ENCODE results near the gene MORC2. TPM values are rescaled to one million over a fixed set of nuclear protein-coding genes. Genes with fewer than 3 reads are reported as not detected.

Gene MORC2
- total RNA-seq, 2 experiments from 2014 or later: 18.3 to 18.6 TPM

DNA sequence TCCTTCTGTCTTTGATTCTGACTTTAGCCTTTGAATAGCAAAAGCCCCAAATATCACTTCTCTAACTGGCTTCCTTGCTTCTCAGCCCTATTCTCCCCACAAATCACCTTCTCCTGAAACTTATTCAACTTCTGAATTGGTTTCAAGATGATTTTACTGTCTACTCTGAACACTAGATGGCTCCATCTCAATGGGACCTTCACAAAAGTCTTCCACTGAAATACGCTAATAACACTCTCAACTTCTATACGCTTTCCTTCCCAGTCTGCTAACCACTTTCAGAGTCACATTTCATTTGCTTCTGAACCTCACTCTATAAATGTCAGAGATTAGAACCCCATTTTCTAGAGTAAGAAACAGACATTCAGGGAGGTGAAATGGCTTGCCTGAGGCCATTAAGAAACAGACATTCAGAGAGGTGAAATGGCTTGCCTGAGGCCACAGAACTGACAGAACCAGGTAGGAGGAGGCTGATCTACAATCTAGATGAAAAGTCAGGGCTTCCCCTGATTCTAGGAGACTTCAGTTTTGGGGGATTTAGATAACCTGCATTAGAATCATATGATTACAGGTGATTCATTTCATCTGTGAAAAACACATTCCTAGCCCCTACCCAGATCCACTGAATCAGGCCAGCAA lies 20.6 kb downstream of the MORC2 start:
- Mint-ChIP-seq H3K4me3 (no peak overlapping the region), H3K4me1 (ENCODE audit: low read depth) (peaks cover 60% of the 10 kb centered on the region), H3K27ac (no peak overlapping the region), H3K27me3 (ENCODE audit: low read depth) (no peaks in the 10 kb centered on the region), H3K36me3 (ENCODE audit: low read depth) (peaks cover 32% of the 10 kb centered on the region), H3K9me3 (no peaks in the 10 kb centered on the region)
- CTCF ChIA-PET: interaction anchor here (0.7 to 2.6 kb wide), 7 partner anchors 8 to 325 kb away, joined by 3 to 29 read pairs (median 4); no protein-coding TSS in a partner anchor
- intact Hi-C loops (cut with micrococcal nuclease): loop anchor here (1.0 to 10.0 kb wide), 5 partner anchors 21 to 327 kb away; partner anchors contain the start of genes MORC2 and TUG1
- DNase-seq: no peak

DNA sequence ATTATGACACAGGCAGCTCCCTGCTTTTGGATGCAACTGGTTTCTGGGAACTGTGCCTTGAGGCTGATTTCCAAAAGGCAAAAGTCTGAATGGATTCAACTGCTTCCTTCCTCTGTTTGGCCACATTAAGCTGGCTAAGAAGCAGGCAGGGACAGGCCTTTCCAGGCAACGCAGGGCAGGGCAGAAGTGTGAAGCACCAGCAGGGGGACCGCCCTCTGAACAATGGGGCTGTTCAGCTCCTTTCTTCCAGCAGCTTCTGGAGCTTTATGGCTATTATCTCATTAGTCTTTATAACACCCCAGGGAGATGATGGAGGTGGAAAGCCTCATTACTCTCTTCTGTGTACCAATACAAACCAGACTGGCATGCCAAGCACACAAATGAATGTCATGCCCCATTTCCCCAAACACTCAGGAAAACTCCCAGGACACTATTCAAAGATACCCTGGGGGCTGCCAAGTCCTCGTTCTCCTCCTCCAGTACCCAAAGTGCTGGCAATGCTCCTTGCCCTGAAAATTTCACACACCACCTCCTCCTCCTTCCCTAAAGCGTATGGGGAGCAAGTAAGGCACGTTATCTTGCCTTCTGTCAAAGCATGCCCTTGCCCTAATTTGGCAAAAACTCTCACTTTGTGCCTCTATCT lies 21.3 kb downstream of the MORC2 start:
- Mint-ChIP-seq H3K36me3 (ENCODE audit: low read depth) (peaks cover 32% of the 10 kb centered on the region), H3K4me1 (ENCODE audit: low read depth) (peaks cover 55% of the 10 kb centered on the region), H3K27ac (no peak overlapping the region), H3K27me3 (ENCODE audit: low read depth) (no peaks in the 10 kb centered on the region), H3K9me3 (no peaks in the 10 kb centered on the region), H3K4me3 (no peak overlapping the region)
- intact Hi-C loops (cut with micrococcal nuclease): loop anchor here (5.0 to 10.0 kb wide), 2 partner anchors 285 to 328 kb away; no protein-coding TSS in a partner anchor
- CTCF ChIA-PET: interaction anchor here (0.9 to 2.6 kb wide), 8 partner anchors 9 to 325 kb away, joined by 3 to 29 read pairs (median 3); partner anchors contain the start of gene SMTN
- DNase-seq: no peak

DNA sequence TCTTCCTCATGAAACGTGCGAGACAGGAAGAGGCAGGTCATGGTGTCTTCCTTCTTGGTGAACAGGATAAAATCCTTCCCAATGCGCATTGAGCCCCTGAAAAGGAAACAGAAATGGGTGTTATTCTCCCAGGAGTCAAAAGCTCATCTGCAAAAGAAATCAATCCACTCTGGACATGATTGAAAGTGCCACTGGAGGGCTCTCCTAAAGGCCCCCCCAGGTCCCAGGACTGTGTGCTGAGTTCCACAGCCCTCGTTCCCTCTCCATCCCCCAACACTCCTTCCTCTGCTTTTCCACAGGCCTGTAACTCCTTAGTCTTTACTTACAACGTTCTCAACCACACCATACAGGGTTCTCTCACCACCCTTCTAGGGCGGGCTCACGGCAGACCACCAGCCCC lies 22.2 kb downstream of the MORC2 start:
- intact Hi-C loops (cut with micrococcal nuclease): loop anchor here (5.0 to 10.0 kb wide), 2 partner anchors 286 to 328 kb away; no protein-coding TSS in a partner anchor
- DNase-seq: no peak
- Mint-ChIP-seq H3K4me3 (no peak overlapping the region), H3K4me1 (ENCODE audit: low read depth) (peaks cover 56% of the 10 kb centered on the region), H3K27me3 (ENCODE audit: low read depth) (no peaks in the 10 kb centered on the region), H3K36me3 (ENCODE audit: low read depth) (peaks cover 37% of the 10 kb centered on the region), H3K27ac (peak overlapping the region; percentile 3), H3K9me3 (no peaks in the 10 kb centered on the region)
- CTCF ChIA-PET: interaction anchor here (0.9 to 2.6 kb wide), 9 partner anchors 10 to 326 kb away, joined by 3 to 29 read pairs (median 3); partner anchors contain the start of gene SMTN

GRCh38 chr22:30945653-30946052 lies 22.9 kb downstream of the MORC2 start:
- Mint-ChIP-seq H3K4me1 (ENCODE audit: low read depth) (peaks cover 58% of the 10 kb centered on the region), H3K4me3 (no peak overlapping the region), H3K27me3 (ENCODE audit: low read depth) (no peaks in the 10 kb centered on the region), H3K9me3 (no peaks in the 10 kb centered on the region), H3K36me3 (ENCODE audit: low read depth) (peaks cover 39% of the 10 kb centered on the region), H3K27ac (peak overlapping the region; percentile 3)
- DNase-seq: no peak
- intact Hi-C loops (cut with micrococcal nuclease): loop anchor here (5.0 to 10.0 kb wide), 2 partner anchors 287 to 329 kb away; no protein-coding TSS in a partner anchor
- CTCF ChIA-PET: interaction anchor here (0.6 to 2.6 kb wide), 6 partner anchors 11 to 183 kb away, joined by 3 to 29 read pairs (median 3); partner anchors contain the start of gene SMTN

- Mint-ChIP-seq H3K27ac (peak overlapping the region; percentile 39), H3K36me3 (ENCODE audit: low read depth) (peaks cover 43% of the 10 kb centered on the region), H3K27me3 (ENCODE audit: low read depth) (no peaks in the 10 kb centered on the region), H3K9me3 (no peaks in the 10 kb centered on the region), H3K4me3 (no peak overlapping the region), H3K4me1 (ENCODE audit: low read depth) (peaks cover 65% of the 10 kb centered on the region)
- no peak for DNase-seq
- CTCF ChIA-PET: interaction anchor here (2.6 kb wide), 1 partner anchor 140 kb away, joined by 29 read pairs; no protein-coding TSS in a partner anchor
- intact Hi-C loops (cut with micrococcal nuclease): loop anchor here (5.0 to 10.0 kb wide), 2 partner anchors 287 to 330 kb away; no protein-coding TSS in a partner anchor
Observed at GRCh38 chr22:30944986-30945385, 23.6 kb downstream of the MORC2 start.

- H3K36me3 Mint-ChIP-seq (ENCODE audit: low read depth): peaks cover 46% of the 10 kb centered on the region
- H3K27me3 Mint-ChIP-seq (ENCODE audit: low read depth): no peaks in the 10 kb centered on the region
- H3K4me3 Mint-ChIP-seq: no peak overlapping the region
- intact Hi-C loops (cut with micrococcal nuclease): loop anchor here (10.0 kb wide), 1 partner anchor 331 kb away; no protein-coding TSS in a partner anchor
- no peaks in the 10 kb centered on the region for H3K9me3 Mint-ChIP-seq
- peaks cover 71% of the 10 kb centered on the region for H3K4me1 Mint-ChIP-seq (ENCODE audit: low read depth)
- CTCF ChIA-PET: no interaction called here
- peak overlapping the region; percentile 26 for H3K27ac Mint-ChIP-seq
- peak; percentile 59 for DNase-seq
Observed at GRCh38 chr22:30943368-30943767, 25.2 kb downstream of the MORC2 start.

DNA sequence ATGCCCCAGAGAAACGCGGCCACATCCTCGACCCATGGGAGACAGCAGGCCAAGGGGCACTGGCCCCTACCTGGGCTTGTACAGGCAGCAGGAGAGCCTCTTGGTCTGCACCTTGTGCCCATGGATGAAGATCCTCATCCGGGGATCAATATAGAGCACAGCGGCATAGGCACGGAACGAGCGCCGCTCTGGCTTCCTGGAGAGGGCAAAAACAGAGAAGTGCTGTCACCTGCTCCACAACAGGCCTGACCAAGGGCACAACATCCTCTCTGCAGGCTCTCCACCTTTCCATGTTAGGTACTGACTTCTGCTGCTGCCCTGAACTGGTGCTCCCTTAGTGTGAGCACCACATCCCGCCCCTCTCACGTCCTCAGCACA lies 27.2 kb downstream of the MORC2 start:
- Mint-ChIP-seq H3K27ac (peak overlapping the region; percentile 73), H3K4me3 (peak overlapping the region; percentile 46), H3K36me3 (ENCODE audit: low read depth) (peaks cover 53% of the 10 kb centered on the region), H3K27me3 (ENCODE audit: low read depth) (no peaks in the 10 kb centered on the region), H3K9me3 (no peaks in the 10 kb centered on the region), H3K4me1 (ENCODE audit: low read depth) (peaks cover 83% of the 10 kb centered on the region)
- peak; percentile 33 for DNase-seq
- CTCF ChIA-PET: interaction anchor here (0.8 to 1.3 kb wide), 4 partner anchors 21 to 141 kb away, joined by 3 to 4 read pairs (median 4); no protein-coding TSS in a partner anchor
- intact Hi-C loops (cut with micrococcal nuclease): loop anchor here (2.0 to 10.0 kb wide), 2 partner anchors 143 to 333 kb away; no protein-coding TSS in a partner anchor

DNA sequence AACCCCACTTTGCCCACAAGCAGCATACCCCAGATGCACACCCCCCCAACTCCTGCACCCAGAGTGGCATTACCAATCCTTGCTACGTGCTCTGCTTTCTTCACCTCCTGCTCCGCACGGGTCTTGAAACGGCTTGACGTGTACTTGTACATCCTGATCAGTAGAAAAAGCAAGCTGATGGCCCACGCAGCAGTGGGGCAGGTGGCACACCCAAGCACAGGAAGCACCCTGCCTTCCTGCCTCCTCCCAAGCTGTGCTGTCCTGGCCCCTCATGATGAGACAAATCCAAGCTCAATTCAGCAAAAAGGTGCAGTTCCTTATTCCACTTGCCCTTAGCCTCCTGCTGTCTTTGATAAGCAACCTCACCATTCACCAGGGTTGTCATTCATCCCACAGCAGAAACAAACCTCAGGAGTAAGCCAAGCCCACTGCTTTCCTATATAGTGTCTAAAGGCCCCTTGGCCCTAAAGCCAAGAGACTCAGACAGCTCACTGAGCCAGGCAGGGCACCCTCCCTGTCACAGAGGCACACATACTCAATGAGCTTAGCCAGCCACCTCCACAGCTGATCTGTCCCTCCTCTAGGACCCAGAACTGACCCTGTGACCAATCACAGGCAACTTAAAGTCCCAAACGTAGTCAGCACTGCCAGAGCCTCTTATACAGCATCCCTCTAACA lies 27.8 kb downstream of the MORC2 start:
- Mint-ChIP-seq H3K9me3 (no peaks in the 10 kb centered on the region), H3K4me1 (ENCODE audit: low read depth) (peaks cover 77% of the 10 kb centered on the region), H3K4me3 (peak overlapping the region; percentile 46), H3K27me3 (ENCODE audit: low read depth) (no peaks in the 10 kb centered on the region), H3K36me3 (ENCODE audit: low read depth) (peaks cover 53% of the 10 kb centered on the region), H3K27ac (peak overlapping the region; percentile 73)
- CTCF ChIA-PET: interaction anchor here (0.6 to 2.4 kb wide), 9 partner anchors 8 to 221 kb away, joined by 3 to 6 read pairs (median 4); no protein-coding TSS in a partner anchor
- intact Hi-C loops (cut with micrococcal nuclease): loop anchor here (1.0 to 10.0 kb wide), 3 partner anchors 28 to 334 kb away; partner anchors contain the start of gene TUG1
- DNase-seq: peak; percentile 73

DNA sequence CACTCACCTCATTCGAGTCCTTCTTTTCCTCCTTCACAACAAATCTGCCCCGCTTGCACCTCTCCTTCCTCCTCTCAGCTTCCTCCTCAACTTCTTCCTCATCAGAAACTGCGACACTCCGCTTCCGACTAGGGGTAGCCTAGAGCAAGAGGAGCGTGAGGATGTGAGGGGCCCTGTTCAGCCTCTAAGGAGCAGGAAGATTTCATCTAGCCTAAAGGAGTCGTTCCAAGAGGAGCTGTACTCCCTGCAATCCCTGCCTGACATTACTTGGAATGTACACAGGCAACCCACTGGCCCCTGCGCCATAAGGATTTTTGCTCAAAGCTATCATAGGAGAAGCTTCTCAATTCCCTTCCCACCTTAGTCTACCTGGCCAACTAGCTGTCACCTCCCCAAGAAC lies 34.5 kb downstream of the MORC2 start:
- Mint-ChIP-seq H3K4me3 (no peak overlapping the region), H3K36me3 (ENCODE audit: low read depth) (peaks cover 41% of the 10 kb centered on the region), H3K27ac (no peak overlapping the region), H3K27me3 (ENCODE audit: low read depth) (no peaks in the 10 kb centered on the region), H3K9me3 (no peaks in the 10 kb centered on the region), H3K4me1 (ENCODE audit: low read depth) (peaks cover 37% of the 10 kb centered on the region)
- no peak for DNase-seq
- CTCF ChIA-PET: no interaction called here
- intact Hi-C loops (cut with micrococcal nuclease): no loop called here

DNA sequence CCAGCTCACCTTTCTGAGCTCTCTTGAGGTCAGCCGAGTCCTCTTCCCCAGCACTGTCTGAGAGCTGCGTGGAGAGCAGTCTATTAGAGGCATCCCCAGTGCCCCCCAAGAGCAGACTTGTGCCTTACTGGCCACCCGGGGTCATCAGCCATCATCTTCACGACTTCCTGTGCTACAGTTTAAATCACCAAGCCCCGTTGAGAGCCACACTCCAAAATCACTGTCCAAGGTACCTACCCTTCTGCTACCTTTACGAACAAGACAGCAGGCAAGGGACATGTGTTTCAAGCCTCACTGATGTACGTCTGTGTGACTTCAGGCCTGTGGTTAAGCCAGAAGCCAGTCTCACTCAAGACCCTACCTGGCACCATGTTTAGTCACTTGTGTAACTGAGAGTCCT lies 35.1 kb downstream of the MORC2 start:
- H3K9me3 Mint-ChIP-seq: no peaks in the 10 kb centered on the region
- peaks cover 33% of the 10 kb centered on the region for H3K4me1 Mint-ChIP-seq (ENCODE audit: low read depth)
- H3K36me3 Mint-ChIP-seq (ENCODE audit: low read depth): peaks cover 38% of the 10 kb centered on the region
- no peaks in the 10 kb centered on the region for H3K27me3 Mint-ChIP-seq (ENCODE audit: low read depth)
- CTCF ChIA-PET: no interaction called here
- H3K27ac Mint-ChIP-seq: peak overlapping the region; percentile 31
- DNase-seq: no peak
- H3K4me3 Mint-ChIP-seq: no peak overlapping the region
- intact Hi-C loops (cut with micrococcal nuclease): no loop called here

- Mint-ChIP-seq H3K27me3 (ENCODE audit: low read depth) (no peaks in the 10 kb centered on the region), H3K36me3 (ENCODE audit: low read depth) (peaks cover 33% of the 10 kb centered on the region), H3K4me3 (no peak overlapping the region), H3K9me3 (no peaks in the 10 kb centered on the region), H3K27ac (peak overlapping the region; percentile 65), H3K4me1 (ENCODE audit: low read depth) (peaks cover 29% of the 10 kb centered on the region)
- intact Hi-C loops (cut with micrococcal nuclease): no loop called here
- CTCF ChIA-PET: interaction anchor here (1.2 kb wide), 2 partner anchors 10 to 153 kb away, joined by 4 to 5 read pairs; no protein-coding TSS in a partner anchor
- no peak for DNase-seq
Observed at GRCh38 chr22:30932661-30933060, 35.9 kb downstream of the MORC2 start.
